ENCODE results near the gene SAMHD1.
"Not testable (repeated sequence)": the region's sequence is repeated elsewhere in the genome, so short reads cannot be mapped to it uniquely, and the experiment has no call there.

The SAMHD1 gene

DNA sequence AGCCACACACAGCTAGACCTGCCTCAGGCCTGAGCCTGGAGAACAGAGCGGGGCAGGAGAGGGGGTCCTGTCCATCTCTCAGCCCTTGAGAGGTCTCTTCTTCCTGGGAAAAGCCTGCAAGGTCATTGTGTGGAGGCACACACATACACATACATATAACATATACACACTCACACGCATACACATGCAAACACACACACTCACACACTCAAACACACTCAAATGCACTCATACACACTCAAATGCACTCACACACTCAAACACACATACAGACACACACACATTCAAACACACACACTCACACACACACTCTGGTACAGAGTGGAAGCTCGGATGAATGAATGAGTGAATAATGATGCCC is 75.1 kb downstream of the SAMHD1 start:
- no peak for TF ChIP-seq Cebpa-rat (IDR thresholded peaks at IDR 0.05)
- no peaks in the 10 kb centered on the region for H3K9me3 ChIP-seq
- peak overlapping the region; percentile 84 for H3K4me2 ChIP-seq
- peak overlapping the region; percentile 73 for H3K9ac ChIP-seq
- no peaks in the 10 kb centered on the region for H3K27me3 ChIP-seq
- no peaks in the 10 kb centered on the region for H3K36me3 ChIP-seq
- H3K4me1 ChIP-seq = peaks cover 64% of the 10 kb centered on the region
- H3K4me3 ChIP-seq = no peak overlapping the region
- H4K20me1 ChIP-seq = no peaks in the 10 kb centered on the region
- peak overlapping the region; percentile 80 for H3K27ac ChIP-seq

DNA sequence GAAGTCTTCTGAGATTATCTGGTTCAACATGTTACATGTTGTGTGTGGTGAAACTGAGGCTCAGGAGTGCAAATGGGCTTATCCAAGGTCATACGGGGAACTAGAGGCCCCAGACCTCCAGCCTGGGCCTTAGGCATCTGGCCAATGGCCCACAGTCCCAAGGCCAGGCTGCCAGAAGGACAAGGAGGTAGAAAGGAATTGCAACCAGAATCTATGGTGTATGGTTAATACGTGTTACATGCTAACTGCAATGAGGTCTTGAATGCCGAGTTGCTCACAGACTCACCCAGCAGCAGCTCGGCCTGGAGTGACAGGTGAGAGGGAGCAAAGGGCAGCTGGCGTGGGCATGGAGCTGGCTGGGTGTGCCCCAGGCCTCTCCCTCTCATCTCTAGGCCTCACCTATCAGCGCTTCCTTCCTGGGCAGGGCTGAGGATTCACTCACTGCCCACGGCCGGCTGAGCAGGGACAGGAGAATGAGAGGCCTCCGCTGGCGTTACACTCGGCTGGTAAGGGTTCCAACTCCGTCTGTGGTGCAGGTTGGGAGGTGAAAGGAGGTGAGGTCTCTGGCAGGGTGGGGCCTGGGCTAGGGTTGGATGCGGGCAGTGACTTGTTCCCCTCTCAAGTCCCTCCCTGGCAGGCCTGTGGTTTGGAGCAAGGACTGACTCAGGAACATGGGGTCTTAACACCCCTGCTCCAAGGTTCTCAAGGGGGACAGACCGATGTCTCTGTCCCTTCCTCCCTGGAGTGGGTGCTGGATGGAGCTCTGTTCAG is 75.6 kb downstream of the SAMHD1 start, which contains the start of gene TLDC2:
TSS of gene TLDC2 (plus strand) at position 437 of the 771 bp plus-strand sequence. CDS start at position 474, 37 bp downstream.
- H3K4me2 ChIP-seq = peak within 1 kb of the TSS; percentile 84
- peak within 1 kb of the TSS; percentile 73 for H3K9ac ChIP-seq

DNA sequence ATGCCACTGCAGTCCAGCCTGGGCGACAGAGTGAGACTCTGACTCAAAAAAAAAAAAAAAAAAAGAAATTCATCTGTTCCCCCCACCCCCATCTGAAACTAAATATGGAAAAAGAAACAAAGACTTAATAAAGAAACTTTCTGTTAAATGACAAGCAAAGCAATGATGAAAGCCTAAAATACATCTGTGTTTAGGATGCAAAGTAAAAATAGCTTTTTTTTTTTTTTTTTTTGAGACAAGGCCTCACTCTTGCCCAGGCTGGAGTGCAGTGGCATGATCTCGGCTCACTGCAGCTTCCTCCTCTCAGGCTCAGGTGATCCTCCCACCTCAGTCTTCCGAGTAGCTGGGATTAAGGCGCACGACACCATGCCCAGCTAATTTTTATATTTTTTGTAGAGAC is 76.4 kb downstream of the SAMHD1 start:
- Histone ChIP-seq H3K9ac (peak overlapping the region; percentile 73; the same call in 1 of the 2 replicates), H3K4me2 (peak overlapping the region; percentile 84), H3K4me1 (peaks cover 64% of the 10 kb centered on the region), H3K27ac (peak overlapping the region; percentile 80)
- not testable (repeated sequence) for H3K36me3 ChIP-seq, H3K9me3 ChIP-seq, H4K20me1 ChIP-seq, H3K27me3 ChIP-seq, H3K4me3 ChIP-seq

More for the DNA sequence above, 75.6 kb downstream of the SAMHD1 start, which contains the start of gene TLDC2:
- Histone ChIP-seq H3K4me3 (no peak within 1 kb of the TSS), H3K36me3 (no peaks in the 10 kb centered on the region), H4K20me1 (no peaks in the 10 kb centered on the region), H3K9me3 (no peaks in the 10 kb centered on the region), H3K27me3 (no peaks in the 10 kb centered on the region), H3K27ac (peak within 1 kb of the TSS; percentile 80), H3K4me1 (peaks cover 64% of the 10 kb centered on the region)
- TF ChIP-seq Cebpa-rat (IDR thresholded peaks at IDR 0.05) = no peak

DNA sequence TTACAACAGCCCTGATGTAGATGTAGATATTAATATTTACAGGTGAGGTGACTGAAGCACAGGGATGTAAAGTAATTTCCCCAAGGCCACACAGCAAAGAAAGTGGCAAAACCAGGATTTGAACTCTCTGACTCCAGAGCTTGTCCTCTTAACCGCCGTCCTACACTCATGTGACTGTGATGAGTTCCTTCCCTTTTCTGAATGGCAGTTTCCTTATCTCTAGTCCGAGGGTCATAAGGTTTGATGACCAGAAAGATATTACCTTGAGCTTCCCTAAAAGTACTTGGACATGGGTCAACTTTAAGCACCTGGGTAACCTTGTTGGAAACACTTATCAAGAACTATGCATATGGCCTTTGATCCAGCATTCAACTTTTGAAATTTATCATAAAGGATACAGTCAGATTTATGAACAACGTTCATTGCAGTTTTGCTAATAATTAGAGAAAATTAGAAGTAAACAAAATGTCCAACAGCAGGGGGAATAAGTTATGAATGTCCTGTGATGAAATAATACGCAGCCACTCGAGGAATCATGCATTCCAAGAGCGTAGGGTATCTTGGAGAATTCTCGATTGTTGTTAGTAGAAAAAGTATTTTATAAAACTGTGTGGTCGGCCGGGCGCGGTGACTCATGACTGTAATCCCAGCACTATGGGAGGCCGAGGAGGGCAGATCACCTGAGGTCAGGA is 77.9 kb downstream of the SAMHD1 start:
- no peak overlapping the region for H3K4me3 ChIP-seq
- H3K36me3 ChIP-seq = no peaks in the 10 kb centered on the region
- no peak for TF ChIP-seq Cebpa-rat (IDR thresholded peaks at IDR 0.05)
- H4K20me1 ChIP-seq = no peaks in the 10 kb centered on the region
- H3K27me3 ChIP-seq = no peaks in the 10 kb centered on the region
- H3K4me1 ChIP-seq = peaks cover 64% of the 10 kb centered on the region
- no peak overlapping the region; the same call in 1 of the 2 replicates for H3K9ac ChIP-seq
- peak overlapping the region; percentile 52 for H3K4me2 ChIP-seq
- 0 out of 2 replicates have a peak overlapping the region, but pooled peaks have one; percentile 39 for H3K27ac ChIP-seq
- no peaks in the 10 kb centered on the region for H3K9me3 ChIP-seq

DNA sequence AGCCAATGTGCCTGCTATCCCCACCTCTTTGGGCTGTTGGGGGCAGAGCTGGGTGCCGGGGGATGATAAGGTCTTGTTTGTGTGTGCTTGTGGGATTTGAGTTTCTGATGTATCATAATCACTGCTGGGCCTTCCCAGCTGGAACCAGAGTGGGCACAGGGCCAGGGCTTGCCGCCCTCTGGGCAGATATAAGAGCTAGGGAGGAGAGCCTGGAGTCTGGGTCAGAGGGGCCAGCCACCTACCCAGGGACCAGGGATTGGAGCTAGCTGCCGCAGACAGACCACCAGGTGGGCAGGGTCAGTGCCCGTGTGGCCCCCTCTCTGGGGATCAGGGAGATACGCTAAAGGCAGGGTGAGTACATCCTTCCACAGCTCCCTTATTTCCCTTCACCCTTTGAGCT is 78.7 kb downstream of the SAMHD1 start:
- no peaks in the 10 kb centered on the region for H3K36me3 ChIP-seq
- H3K4me3 ChIP-seq = no peak overlapping the region
- H3K27me3 ChIP-seq = no peaks in the 10 kb centered on the region
- no peaks in the 10 kb centered on the region for H4K20me1 ChIP-seq
- H3K9ac ChIP-seq = peak overlapping the region; percentile 9; the same call in 1 of the 2 replicates
- H3K4me2 ChIP-seq = peak overlapping the region; percentile 52
- H3K4me1 ChIP-seq = peaks cover 62% of the 10 kb centered on the region
- H3K27ac ChIP-seq = peak overlapping the region; percentile 39
- TF ChIP-seq Cebpa-rat (IDR thresholded peaks at IDR 0.05) = no peak
- H3K9me3 ChIP-seq = no peaks in the 10 kb centered on the region

DNA sequence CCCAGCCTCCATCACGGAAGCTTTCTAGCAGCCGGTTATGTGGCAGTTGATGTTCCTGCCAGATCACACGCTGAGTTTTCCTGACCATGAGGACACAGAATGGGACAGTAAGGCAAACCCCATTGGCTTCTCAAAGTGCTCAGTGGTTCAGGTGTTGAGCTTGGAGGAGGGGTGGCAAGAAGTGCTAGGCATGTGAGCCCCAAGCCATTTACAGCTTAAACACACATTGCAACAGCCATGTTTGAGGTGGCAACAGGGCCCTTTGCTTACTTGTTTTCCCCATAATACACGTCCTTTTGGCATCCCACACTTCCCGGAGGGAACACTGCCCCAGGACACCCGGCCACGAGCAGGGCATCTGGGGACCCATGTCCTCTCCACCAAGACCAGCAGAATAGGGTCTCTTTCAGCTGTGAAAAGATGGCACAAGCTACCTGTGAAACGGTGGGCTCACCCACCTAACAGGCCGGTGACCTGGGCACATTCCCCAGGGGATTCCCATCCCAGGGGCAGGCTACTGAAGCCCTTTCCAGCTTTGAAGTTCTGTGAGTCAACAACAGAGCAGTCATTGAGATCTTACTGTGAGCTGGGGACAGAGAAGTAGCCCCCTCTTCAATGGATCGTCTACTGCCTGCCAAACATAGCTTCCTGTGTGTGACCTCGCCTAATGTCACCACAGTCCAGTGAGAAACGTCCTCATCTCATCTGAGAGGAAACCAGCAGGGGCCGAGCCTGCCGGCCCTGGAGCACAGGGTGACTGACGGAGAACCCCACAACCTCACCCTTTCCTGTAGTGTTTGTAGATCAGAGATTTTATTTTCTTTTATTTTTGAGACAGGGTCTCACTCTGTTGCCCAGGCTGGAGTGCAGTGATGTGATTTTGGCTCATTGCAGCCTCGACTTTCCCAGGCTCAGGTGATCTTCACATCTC is 79.6 kb downstream of the SAMHD1 start:
- no peaks in the 10 kb centered on the region for H3K9me3 ChIP-seq
- H3K4me3 ChIP-seq = no peak overlapping the region
- H3K27ac ChIP-seq = 0 out of 2 replicates have a peak overlapping the region, but pooled peaks have one; percentile 5
- peaks cover 59% of the 10 kb centered on the region for H3K4me1 ChIP-seq
- peak overlapping the region; percentile 52 for H3K4me2 ChIP-seq
- no peak overlapping the region; the same call in 1 of the 2 replicates for H3K9ac ChIP-seq
- H4K20me1 ChIP-seq = no peaks in the 10 kb centered on the region
- H3K27me3 ChIP-seq = no peaks in the 10 kb centered on the region
- H3K36me3 ChIP-seq = no peaks in the 10 kb centered on the region
- no peak for TF ChIP-seq Cebpa-rat (IDR thresholded peaks at IDR 0.05)

DNA sequence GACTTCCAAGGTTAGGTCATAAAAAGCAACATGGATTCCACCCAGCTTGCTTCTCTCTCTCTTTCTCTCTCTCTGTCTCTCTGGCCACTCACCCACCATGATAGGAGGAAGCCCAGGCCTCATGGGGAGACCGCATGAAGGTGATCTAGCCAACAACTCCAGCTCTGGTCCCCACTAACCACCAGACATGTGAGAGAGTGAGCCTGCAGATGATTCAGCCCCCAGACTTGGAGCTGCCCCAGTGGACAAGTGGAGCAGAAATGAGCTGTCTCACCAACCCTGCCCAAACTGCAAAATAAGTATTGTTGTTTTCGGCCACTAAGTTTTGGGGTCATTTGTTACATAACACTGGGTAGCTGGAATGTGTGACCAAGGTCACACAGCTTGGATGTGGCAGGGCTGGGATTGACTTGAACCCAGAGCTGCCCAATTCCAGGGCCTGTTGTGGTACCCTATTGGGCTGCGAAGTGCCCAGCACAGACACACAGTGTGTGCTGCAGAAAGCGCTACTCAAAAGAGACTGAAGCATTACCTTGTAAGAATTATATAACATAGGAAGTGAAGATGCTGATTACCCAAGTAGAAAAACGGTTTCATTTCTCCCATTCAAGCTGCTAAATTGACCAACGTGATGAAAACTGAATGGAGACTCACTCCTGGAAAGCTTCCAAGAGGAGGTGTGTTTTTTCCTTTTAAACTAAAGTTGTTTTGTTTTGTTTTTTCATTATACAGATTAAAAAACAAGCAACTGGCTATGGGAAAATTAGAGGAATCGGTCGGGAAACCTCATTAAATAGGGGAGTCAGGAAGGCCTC is 84.6 kb downstream of the SAMHD1 start:
- H3K4me1 ChIP-seq = peaks cover 40% of the 10 kb centered on the region
- no peaks in the 10 kb centered on the region for H3K27me3 ChIP-seq
- no peaks in the 10 kb centered on the region for H3K9me3 ChIP-seq
- no peak for TF ChIP-seq Cebpa-rat (IDR thresholded peaks at IDR 0.05)
- H3K4me2 ChIP-seq = peak overlapping the region; percentile 57
- no peak overlapping the region for H3K4me3 ChIP-seq
- peak overlapping the region; percentile 51 for H3K27ac ChIP-seq
- 0 out of 2 replicates have a peak overlapping the region, but pooled peaks have one; percentile 11 for H3K9ac ChIP-seq
- peaks cover 8% of the 10 kb centered on the region for H4K20me1 ChIP-seq
- H3K36me3 ChIP-seq = no peaks in the 10 kb centered on the region

DNA sequence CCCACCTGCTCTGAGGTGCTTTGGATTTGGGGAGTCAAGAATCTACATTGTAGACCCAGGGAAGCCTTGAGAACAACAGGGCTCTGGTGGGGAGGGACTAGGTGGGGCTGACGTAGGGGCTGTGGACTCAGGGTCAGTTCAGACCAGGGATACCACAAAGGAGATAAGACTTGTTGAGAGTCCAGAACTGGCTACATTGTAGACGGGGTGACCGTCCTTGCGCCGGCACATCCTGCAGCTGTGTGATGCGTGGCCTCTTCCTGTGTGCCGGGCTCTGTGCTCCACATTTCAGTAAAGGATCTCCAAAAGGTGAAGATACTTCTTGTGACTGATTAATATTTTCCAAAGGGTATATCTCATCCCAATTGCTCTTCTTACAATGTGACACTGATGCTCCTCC is 85.3 kb downstream of the SAMHD1 start:
- Histone ChIP-seq H3K4me3 (no peak overlapping the region), H3K9me3 (no peaks in the 10 kb centered on the region), H4K20me1 (peaks cover 16% of the 10 kb centered on the region), H3K27me3 (no peaks in the 10 kb centered on the region), H3K9ac (no peak overlapping the region), H3K4me2 (peak overlapping the region; percentile 57; the same call in 1 of the 2 replicates), H3K27ac (peak overlapping the region; percentile 51), H3K36me3 (peaks cover 5% of the 10 kb centered on the region; the same call in 1 of the 2 replicates), H3K4me1 (peaks cover 44% of the 10 kb centered on the region)
- no peak for TF ChIP-seq Cebpa-rat (IDR thresholded peaks at IDR 0.05)

Data from BLaER1 (cell line).